Measurements from ENCODE around the gene DZANK1. TPM values are rescaled to one million over a fixed set of nuclear protein-coding genes. Genes with fewer than 3 reads are reported as not detected.

The DZANK1 gene
- total and polyA plus RNA-seq, 2 experiments from 2014 or later, result 7.9 to 8.3 TPM

DNA sequence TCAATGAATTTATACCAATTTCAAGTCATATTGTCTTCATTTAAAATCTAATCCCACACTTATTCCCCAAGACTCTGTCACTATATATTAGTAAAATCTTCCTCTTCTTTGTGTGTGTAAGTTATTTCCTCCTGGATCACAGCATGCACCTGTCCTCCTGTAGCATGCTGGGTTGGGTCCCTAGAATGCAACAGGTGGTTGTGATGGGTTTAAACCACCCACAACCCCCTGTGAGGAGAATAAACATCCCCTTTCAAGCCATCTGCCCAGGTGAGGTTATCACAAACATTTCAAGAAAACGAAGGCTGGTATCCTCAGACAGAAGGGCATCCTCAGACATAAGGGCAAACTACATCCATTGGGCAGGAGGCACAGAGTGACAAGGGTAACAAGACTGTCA is 26.4 kb downstream of the DZANK1 start:
- Histone ChIP-seq H3K9me2 (ENCODE audit: insufficient read depth) (no peaks in the 10 kb centered on the region), H2AFZ (no peak overlapping the region), H3K4me3 (no peak overlapping the region), H3K4me1 (ENCODE audit: insufficient read depth) (no peaks in the 10 kb centered on the region), H3K4me2 (no peak overlapping the region), H3K79me2 (replicated peaks; ENCODE audit: insufficient read depth) (no peaks in the 10 kb centered on the region), H3K36me3 (ENCODE audit: insufficient read depth) (no peaks in the 10 kb centered on the region), H3F3A (replicated peaks; ENCODE audit: low read depth) (no peaks in the 10 kb centered on the region), H4K20me1 (replicated peaks; ENCODE audit: insufficient read depth) (no peaks in the 10 kb centered on the region), H3K27ac (ENCODE audit: low read depth) (no peak overlapping the region), H3K27me3 (ENCODE audit: insufficient read depth) (no peaks in the 10 kb centered on the region)
- DNase-seq (ENCODE audit: low spot score), result no peak
- Mint-ChIP-seq H3K27me3 (ENCODE audit: insufficient read depth, low read depth, poor library complexity) (peaks cover 2% of the 10 kb centered on the region), H3K4me1 (no peaks in the 10 kb centered on the region; the same call in 1 of the 3 replicates), H3K27ac (no peak overlapping the region), H3K36me3 (ENCODE audit: low read depth) (no peaks in the 10 kb centered on the region), H3K9me3 (no peaks in the 10 kb centered on the region), H3K4me3 (no peak overlapping the region)
- ATAC-seq, result no peak
- TF ChIP-seq EZH2 (IDR thresholded peaks at IDR 0.05; ENCODE audit: low read depth, unreplicated experiment) (no peak), ZNF114 (CRISPR knock-in tag; IDR thresholded peaks at IDR 0.05) (no peak), STAT1 (IDR thresholded peaks at IDR 0.05; ENCODE audit: unreplicated experiment) (no peak), NANOG (IDR thresholded peaks at IDR 0.05; ENCODE audit: borderline replicate concordance) (no peak), JUNB (IDR thresholded peaks at IDR 0.05; ENCODE audit: unreplicated experiment) (no peak), EZH2phosphoT487 (IDR thresholded peaks at IDR 0.05; ENCODE audit: unreplicated experiment) (no peak), ZNF331 (CRISPR knock-in tag; IDR thresholded peaks at IDR 0.05; ENCODE audit: low read depth) (no peak), CREB1 (CRISPR knock-in tag; IDR thresholded peaks at IDR 0.05; ENCODE audit: low read depth) (no peak), POLR2AphosphoS5 (IDR thresholded peaks at IDR 0.05; ENCODE audit: low read depth) (no peak)
- TF ChIP-seq, protein P1, sequence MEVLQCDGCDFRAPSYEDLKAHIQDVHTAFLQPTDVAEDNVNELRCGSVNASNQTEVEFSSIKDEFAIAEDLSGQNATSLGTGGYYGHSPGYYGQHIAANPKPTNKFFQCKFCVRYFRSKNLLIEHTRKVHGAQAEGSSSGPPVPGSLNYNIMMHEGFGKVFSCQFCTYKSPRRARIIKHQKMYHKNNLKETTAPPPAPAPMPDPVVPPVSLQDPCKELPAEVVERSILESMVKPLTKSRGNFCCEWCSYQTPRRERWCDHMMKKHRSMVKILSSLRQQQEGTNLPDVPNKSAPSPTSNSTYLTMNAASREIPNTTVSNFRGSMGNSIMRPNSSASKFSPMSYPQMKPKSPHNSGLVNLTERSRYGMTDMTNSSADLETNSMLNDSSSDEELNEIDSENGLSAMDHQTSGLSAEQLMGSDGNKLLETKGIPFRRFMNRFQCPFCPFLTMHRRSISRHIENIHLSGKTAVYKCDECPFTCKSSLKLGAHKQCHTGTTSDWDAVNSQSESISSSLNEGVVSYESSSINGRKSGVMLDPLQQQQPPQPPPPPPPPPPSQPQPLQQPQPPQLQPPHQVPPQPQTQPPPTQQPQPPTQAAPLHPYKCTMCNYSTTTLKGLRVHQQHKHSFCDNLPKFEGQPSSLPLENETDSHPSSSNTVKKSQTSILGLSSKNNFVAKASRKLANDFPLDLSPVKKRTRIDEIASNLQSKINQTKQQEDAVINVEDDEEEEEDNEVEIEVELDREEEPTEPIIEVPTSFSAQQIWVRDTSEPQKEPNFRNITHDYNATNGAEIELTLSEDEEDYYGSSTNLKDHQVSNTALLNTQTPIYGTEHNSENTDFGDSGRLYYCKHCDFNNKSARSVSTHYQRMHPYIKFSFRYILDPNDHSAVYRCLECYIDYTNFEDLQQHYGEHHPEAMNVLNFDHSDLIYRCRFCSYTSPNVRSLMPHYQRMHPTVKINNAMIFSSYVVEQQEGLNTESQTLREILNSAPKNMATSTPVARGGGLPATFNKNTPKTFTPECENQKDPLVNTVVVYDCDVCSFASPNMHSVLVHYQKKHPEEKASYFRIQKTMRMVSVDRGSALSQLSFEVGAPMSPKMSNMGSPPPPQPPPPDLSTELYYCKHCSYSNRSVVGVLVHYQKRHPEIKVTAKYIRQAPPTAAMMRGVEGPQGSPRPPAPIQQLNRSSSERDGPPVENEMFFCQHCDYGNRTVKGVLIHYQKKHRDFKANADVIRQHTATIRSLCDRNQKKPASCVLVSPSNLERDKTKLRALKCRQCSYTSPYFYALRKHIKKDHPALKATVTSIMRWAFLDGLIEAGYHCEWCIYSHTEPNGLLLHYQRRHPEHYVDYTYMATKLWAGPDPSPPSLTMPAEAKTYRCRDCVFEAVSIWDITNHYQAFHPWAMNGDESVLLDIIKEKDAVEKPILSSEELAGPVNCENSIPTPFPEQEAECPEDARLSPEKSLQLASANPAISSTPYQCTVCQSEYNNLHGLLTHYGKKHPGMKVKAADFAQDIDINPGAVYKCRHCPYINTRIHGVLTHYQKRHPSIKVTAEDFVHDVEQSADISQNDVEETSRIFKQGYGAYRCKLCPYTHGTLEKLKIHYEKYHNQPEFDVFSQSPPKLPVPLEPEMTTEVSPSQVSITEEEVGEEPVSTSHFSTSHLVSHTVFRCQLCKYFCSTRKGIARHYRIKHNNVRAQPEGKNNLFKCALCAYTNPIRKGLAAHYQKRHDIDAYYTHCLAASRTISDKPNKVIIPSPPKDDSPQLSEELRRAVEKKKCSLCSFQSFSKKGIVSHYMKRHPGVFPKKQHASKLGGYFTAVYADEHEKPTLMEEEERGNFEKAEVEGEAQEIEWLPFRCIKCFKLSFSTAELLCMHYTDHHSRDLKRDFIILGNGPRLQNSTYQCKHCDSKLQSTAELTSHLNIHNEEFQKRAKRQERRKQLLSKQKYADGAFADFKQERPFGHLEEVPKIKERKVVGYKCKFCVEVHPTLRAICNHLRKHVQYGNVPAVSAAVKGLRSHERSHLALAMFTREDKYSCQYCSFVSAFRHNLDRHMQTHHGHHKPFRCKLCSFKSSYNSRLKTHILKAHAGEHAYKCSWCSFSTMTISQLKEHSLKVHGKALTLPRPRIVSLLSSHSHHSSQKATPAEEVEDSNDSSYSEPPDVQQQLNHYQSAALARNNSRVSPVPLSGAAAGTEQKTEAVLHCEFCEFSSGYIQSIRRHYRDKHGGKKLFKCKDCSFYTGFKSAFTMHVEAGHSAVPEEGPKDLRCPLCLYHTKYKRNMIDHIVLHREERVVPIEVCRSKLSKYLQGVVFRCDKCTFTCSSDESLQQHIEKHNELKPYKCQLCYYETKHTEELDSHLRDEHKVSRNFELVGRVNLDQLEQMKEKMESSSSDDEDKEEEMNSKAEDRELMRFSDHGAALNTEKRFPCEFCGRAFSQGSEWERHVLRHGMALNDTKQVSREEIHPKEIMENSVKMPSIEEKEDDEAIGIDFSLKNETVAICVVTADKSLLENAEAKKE (CRISPR knock-in tag; IDR thresholded peaks at IDR 0.05), result no peak
- TF ChIP-seq, protein P2, sequence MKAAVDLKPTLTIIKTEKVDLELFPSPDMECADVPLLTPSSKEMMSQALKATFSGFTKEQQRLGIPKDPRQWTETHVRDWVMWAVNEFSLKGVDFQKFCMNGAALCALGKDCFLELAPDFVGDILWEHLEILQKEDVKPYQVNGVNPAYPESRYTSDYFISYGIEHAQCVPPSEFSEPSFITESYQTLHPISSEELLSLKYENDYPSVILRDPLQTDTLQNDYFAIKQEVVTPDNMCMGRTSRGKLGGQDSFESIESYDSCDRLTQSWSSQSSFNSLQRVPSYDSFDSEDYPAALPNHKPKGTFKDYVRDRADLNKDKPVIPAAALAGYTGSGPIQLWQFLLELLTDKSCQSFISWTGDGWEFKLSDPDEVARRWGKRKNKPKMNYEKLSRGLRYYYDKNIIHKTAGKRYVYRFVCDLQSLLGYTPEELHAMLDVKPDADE (IDR thresholded peaks at IDR 0.05), result no peak
- TF ChIP-seq, protein P3, sequence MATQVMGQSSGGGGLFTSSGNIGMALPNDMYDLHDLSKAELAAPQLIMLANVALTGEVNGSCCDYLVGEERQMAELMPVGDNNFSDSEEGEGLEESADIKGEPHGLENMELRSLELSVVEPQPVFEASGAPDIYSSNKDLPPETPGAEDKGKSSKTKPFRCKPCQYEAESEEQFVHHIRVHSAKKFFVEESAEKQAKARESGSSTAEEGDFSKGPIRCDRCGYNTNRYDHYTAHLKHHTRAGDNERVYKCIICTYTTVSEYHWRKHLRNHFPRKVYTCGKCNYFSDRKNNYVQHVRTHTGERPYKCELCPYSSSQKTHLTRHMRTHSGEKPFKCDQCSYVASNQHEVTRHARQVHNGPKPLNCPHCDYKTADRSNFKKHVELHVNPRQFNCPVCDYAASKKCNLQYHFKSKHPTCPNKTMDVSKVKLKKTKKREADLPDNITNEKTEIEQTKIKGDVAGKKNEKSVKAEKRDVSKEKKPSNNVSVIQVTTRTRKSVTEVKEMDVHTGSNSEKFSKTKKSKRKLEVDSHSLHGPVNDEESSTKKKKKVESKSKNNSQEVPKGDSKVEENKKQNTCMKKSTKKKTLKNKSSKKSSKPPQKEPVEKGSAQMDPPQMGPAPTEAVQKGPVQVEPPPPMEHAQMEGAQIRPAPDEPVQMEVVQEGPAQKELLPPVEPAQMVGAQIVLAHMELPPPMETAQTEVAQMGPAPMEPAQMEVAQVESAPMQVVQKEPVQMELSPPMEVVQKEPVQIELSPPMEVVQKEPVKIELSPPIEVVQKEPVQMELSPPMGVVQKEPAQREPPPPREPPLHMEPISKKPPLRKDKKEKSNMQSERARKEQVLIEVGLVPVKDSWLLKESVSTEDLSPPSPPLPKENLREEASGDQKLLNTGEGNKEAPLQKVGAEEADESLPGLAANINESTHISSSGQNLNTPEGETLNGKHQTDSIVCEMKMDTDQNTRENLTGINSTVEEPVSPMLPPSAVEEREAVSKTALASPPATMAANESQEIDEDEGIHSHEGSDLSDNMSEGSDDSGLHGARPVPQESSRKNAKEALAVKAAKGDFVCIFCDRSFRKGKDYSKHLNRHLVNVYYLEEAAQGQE (IDR thresholded peaks at IDR 0.05; ENCODE audit: unreplicated experiment), result no peak
- TF ChIP-seq, protein P4, sequence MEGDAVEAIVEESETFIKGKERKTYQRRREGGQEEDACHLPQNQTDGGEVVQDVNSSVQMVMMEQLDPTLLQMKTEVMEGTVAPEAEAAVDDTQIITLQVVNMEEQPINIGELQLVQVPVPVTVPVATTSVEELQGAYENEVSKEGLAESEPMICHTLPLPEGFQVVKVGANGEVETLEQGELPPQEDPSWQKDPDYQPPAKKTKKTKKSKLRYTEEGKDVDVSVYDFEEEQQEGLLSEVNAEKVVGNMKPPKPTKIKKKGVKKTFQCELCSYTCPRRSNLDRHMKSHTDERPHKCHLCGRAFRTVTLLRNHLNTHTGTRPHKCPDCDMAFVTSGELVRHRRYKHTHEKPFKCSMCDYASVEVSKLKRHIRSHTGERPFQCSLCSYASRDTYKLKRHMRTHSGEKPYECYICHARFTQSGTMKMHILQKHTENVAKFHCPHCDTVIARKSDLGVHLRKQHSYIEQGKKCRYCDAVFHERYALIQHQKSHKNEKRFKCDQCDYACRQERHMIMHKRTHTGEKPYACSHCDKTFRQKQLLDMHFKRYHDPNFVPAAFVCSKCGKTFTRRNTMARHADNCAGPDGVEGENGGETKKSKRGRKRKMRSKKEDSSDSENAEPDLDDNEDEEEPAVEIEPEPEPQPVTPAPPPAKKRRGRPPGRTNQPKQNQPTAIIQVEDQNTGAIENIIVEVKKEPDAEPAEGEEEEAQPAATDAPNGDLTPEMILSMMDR (conservative IDR thresholded peaks at IDR 0.05; ENCODE audit: low read depth in 2 of 2), result no peak
